NCI-H82 treated with DMSO at 0.1 percent for 48 hours (cell line): ENCODE results near the gene ARFRP1.
"Not testable (repeated sequence)": the region's sequence is repeated elsewhere in the genome, so short reads cannot be mapped to it uniquely, and the experiment has no call there.

Source experiments
- DNase-seq: peaks from one replicate; lab custom pipeline; 2025; ENCODE audit not compliant: unreplicated experiment; lab: John Stamatoyannopoulos, UW

The ARFRP1 gene

GRCh38 chr20:63678667-63679465 is 28.9 kb downstream of the ARFRP1 start:
- no peak for DNase-seq

GRCh38 chr20:63678071-63678470 is 29.7 kb downstream of the ARFRP1 start:
- no peak for DNase-seq

- no peak for DNase-seq
Measured at GRCh38 chr20:63675681-63676368, 32.0 kb downstream of the ARFRP1 start.

- no peak for DNase-seq
Measured at GRCh38 chr20:63673951-63674350, 33.8 kb downstream of the ARFRP1 start.

GRCh38 chr20:63672666-63673065 is 35.1 kb downstream of the ARFRP1 start:
- DNase-seq, result no peak

- not testable (repeated sequence) for DNase-seq
Measured at GRCh38 chr20:63671695-63672094, 36.1 kb downstream of the ARFRP1 start.

- DNase-seq, result no peak
Measured at GRCh38 chr20:63668351-63668750, 39.4 kb downstream of the ARFRP1 start.

- no peak for DNase-seq
Measured at GRCh38 chr20:63667858-63668257, 39.9 kb downstream of the ARFRP1 start.

GRCh38 chr20:63665708-63666107 is 42.1 kb downstream of the ARFRP1 start:
- no peak for DNase-seq

- no peak for DNase-seq
Measured at GRCh38 chr20:63664861-63665594, 42.7 kb downstream of the ARFRP1 start.

- DNase-seq, result no peak
Measured at GRCh38 chr20:63664143-63664851, 43.5 kb downstream of the ARFRP1 start.

- no peak for DNase-seq
Measured at GRCh38 chr20:63663332-63664066, 44.3 kb downstream of the ARFRP1 start.

GRCh38 chr20:63662813-63663189 is 45.0 kb downstream of the ARFRP1 start:
- DNase-seq, result no peak

GRCh38 chr20:63661959-63662812 is 45.6 kb downstream of the ARFRP1 start:
- no peak for DNase-seq

- no peak for DNase-seq
Measured at GRCh38 chr20:63661108-63661507, 46.7 kb downstream of the ARFRP1 start.

GRCh38 chr20:63660622-63661021 is 47.2 kb downstream of the ARFRP1 start:
- no peak for DNase-seq

- DNase-seq, result not testable (repeated sequence)
Measured at GRCh38 chr20:63660174-63660573, 47.6 kb downstream of the ARFRP1 start.

GRCh38 chr20:63659370-63659769 is 48.4 kb downstream of the ARFRP1 start:
- DNase-seq, result no peak

- DNase-seq, result no peak
Measured at GRCh38 chr20:63658749-63659187, 49.0 kb downstream of the ARFRP1 start.
